Measurements from ENCODE around the gene TET1. TPM values are rescaled to one million over a fixed set of nuclear protein-coding genes. Genes with fewer than 3 reads are reported as not detected.
A peak's percentile ranks its signal among the peaks of the same experiment; 100 is the strongest.

The TET1 gene
- total and polyA plus RNA-seq, 2 donors from 2014 or later, result 0.22 to 2.2 TPM

DNA sequence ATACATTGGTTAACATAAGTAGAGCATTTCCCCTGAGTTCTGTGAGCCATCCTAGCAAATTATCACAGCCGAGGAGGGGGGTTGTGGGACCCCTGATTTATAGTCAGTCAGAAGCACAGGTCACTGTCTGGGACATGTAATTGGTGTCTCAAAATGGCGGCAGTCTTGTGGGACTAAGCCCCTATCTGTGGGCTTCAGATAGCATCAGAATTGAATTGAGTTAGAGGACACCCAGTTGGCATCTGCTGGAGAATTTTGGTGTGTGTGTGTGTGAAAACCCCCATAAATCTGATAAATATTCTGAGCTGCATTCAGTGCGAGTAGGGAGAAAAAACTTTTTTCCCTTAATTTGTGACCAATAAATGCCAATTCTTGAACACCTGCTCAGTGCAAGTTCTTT lies 6.5 kb upstream of the TET1 start:
- Histone ChIP-seq H3K4me3 (ENCODE audit: low read length in 3 of 3) (no peak overlapping the region), H3K4me1 (ENCODE audit: control insufficient read depth in 2 of 3, insufficient read depth in 2 of 3, low read depth in 1 of 3, low read length in 3 of 3) (no peaks in the 10 kb centered on the region), H3K9ac (ENCODE audit: low read length in 3 of 3) (no peak overlapping the region), H3K27ac (ENCODE audit: low read depth in 2 of 2, low read length in 2 of 2) (no peak overlapping the region), H3K9me3 (ENCODE audit: control insufficient read depth in 2 of 3, insufficient read depth in 1 of 3, low read length in 3 of 3) (no peaks in the 10 kb centered on the region), H3K27me3 (ENCODE audit: control insufficient read depth, insufficient read depth, low read length) (no peaks in the 10 kb centered on the region), H3K36me3 (ENCODE audit: control insufficient read depth in 2 of 3, insufficient read depth in 3 of 3, low read length in 3 of 3) (no peaks in the 10 kb centered on the region)
- intact Hi-C loops (cut with DNase I), result no loop called here
- DNase-seq (no peak), FAIRE-seq (no peak)
- TF ChIP-seq, protein P1, sequence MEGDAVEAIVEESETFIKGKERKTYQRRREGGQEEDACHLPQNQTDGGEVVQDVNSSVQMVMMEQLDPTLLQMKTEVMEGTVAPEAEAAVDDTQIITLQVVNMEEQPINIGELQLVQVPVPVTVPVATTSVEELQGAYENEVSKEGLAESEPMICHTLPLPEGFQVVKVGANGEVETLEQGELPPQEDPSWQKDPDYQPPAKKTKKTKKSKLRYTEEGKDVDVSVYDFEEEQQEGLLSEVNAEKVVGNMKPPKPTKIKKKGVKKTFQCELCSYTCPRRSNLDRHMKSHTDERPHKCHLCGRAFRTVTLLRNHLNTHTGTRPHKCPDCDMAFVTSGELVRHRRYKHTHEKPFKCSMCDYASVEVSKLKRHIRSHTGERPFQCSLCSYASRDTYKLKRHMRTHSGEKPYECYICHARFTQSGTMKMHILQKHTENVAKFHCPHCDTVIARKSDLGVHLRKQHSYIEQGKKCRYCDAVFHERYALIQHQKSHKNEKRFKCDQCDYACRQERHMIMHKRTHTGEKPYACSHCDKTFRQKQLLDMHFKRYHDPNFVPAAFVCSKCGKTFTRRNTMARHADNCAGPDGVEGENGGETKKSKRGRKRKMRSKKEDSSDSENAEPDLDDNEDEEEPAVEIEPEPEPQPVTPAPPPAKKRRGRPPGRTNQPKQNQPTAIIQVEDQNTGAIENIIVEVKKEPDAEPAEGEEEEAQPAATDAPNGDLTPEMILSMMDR (IDR thresholded peaks at IDR 0.05; ENCODE audit: borderline replicate concordance, extremely low read depth, insufficient read depth), result no peak

DNA sequence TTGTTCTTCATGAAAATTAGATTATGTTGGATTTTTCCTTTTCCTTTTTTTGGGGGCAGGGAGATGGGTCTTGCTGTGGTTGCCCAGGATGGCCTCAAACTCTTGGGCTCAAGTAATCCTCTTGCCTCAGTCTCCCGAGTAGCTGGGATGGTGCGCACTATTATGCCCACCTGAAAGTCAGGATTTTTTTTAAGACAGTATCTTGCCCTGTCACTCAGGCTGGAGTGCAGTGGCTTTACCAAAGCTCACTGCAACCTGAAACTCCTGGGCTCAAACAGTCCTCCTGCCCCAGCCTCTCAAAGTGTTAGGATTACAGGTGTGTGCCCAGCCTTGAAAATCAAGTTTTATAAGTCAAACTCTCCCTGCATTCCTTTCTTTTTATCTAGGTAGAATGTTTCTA lies 1.7 kb upstream of the TET1 start:
- Histone ChIP-seq H3K27me3 (ENCODE audit: control insufficient read depth, insufficient read depth, low read length) (no peaks in the 10 kb centered on the region), H3K9ac (ENCODE audit: low read length in 3 of 3) (no peak overlapping the region), H3K4me3 (ENCODE audit: low read length in 3 of 3) (no peak overlapping the region), H3K9me3 (ENCODE audit: control insufficient read depth in 2 of 3, insufficient read depth in 1 of 3, low read length in 3 of 3) (no peaks in the 10 kb centered on the region), H3K27ac (ENCODE audit: low read depth in 2 of 2, low read length in 2 of 2) (no peak overlapping the region), H3K4me1 (ENCODE audit: control insufficient read depth in 2 of 3, insufficient read depth in 2 of 3, low read depth in 1 of 3, low read length in 3 of 3) (peaks cover 0 to 2% (median 0%) of the 10 kb centered on the region in 3 donors), H3K36me3 (ENCODE audit: control insufficient read depth in 2 of 3, insufficient read depth in 3 of 3, low read length in 3 of 3) (no peaks in the 10 kb centered on the region)
- FAIRE-seq (no peak), DNase-seq (no peak)
- TF ChIP-seq, protein P1 (IDR thresholded peaks at IDR 0.05; ENCODE audit: borderline replicate concordance, extremely low read depth, insufficient read depth), result no peak
- intact Hi-C loops (cut with DNase I), result no loop called here

- no peak overlapping the region for H3K27ac ChIP-seq (ENCODE audit: low read depth in 2 of 2, low read length in 2 of 2)
- H3K36me3 ChIP-seq (ENCODE audit: control insufficient read depth in 2 of 3, insufficient read depth in 3 of 3, low read length in 3 of 3), result no peaks in the 10 kb centered on the region
- H3K9ac ChIP-seq (ENCODE audit: low read length in 3 of 3), result no peak overlapping the region
- H3K27me3 ChIP-seq (ENCODE audit: control insufficient read depth, insufficient read depth, low read length), result no peaks in the 10 kb centered on the region
- intact Hi-C loops (cut with DNase I), result no loop called here
- no peaks in the 10 kb centered on the region for H3K9me3 ChIP-seq (ENCODE audit: control insufficient read depth in 2 of 3, insufficient read depth in 1 of 3, low read length in 3 of 3)
- H3K4me1 ChIP-seq (ENCODE audit: control insufficient read depth in 2 of 3, insufficient read depth in 2 of 3, low read depth in 1 of 3, low read length in 3 of 3), result peaks cover 0 to 2% (median 0%) of the 10 kb centered on the region in 3 donors
- H3K4me3 ChIP-seq (ENCODE audit: low read length in 3 of 3), result no peak overlapping the region
- FAIRE-seq (no peak), DNase-seq (no peak)
- TF ChIP-seq, protein P1 (IDR thresholded peaks at IDR 0.05; ENCODE audit: borderline replicate concordance, extremely low read depth, insufficient read depth), result no peak
Measured at GRCh38 chr10:68559251-68559650, 886 bp upstream of the TET1 start.

GRCh38 chr10:68559841-68560185 lies 324 bp upstream of the TET1 start:
- intact Hi-C loops (cut with DNase I), result no loop called here
- no peaks in the 10 kb centered on the region for H3K27me3 ChIP-seq (ENCODE audit: control insufficient read depth, insufficient read depth, low read length)
- no peaks in the 10 kb centered on the region for H3K36me3 ChIP-seq (ENCODE audit: control insufficient read depth in 2 of 3, insufficient read depth in 3 of 3, low read length in 3 of 3)
- FAIRE-seq (no peak), DNase-seq (no peak)
- peak overlapping the region in 2 of 3 donors; percentile 9 to 67 for H3K9ac ChIP-seq (ENCODE audit: low read length in 3 of 3)
- H3K9me3 ChIP-seq (ENCODE audit: control insufficient read depth in 2 of 3, insufficient read depth in 1 of 3, low read length in 3 of 3), result no peaks in the 10 kb centered on the region
- peak overlapping the region; percentile 59 to 71 (median 63) for H3K4me3 ChIP-seq (ENCODE audit: low read length in 3 of 3)
- H3K4me1 ChIP-seq (ENCODE audit: control insufficient read depth in 2 of 3, insufficient read depth in 2 of 3, low read depth in 1 of 3, low read length in 3 of 3), result peaks cover 0 to 2% (median 0%) of the 10 kb centered on the region in 3 donors
- TF ChIP-seq, protein P1 (IDR thresholded peaks at IDR 0.05; ENCODE audit: borderline replicate concordance, extremely low read depth, insufficient read depth), result no peak
- no peak overlapping the region for H3K27ac ChIP-seq (ENCODE audit: low read depth in 2 of 2, low read length in 2 of 2)

Data from kidney (tissue), 14 donors.